Endothelial cell of hepatic sinusoid (primary cell): ENCODE data around the gene TRPC4.

Experiments used
- in situ Hi-C: cut with HindIII; loops from 2 replicates; pipeline ENCODE4 v1.10.0; 2017; ENCODE audit warnings: low sequenced_read_pairs

Gene TRPC4

GRCh38 chr13:37869756-37870488 is at the start of gene TRPC4:
Gene TRPC4, minus strand, starts transcription at chr13:37869772. Its CDS starts 86,439 bp downstream, at chr13:37783333.
- in situ Hi-C loops = loop anchor here (25.0 kb wide), 1 partner anchor 233 kb away; no protein-coding TSS in a partner anchor

- in situ Hi-C loops = no loop called here
Observed at GRCh38 chr13:37918751-37919150, 49.2 kb upstream of the TRPC4 start.

DNA sequence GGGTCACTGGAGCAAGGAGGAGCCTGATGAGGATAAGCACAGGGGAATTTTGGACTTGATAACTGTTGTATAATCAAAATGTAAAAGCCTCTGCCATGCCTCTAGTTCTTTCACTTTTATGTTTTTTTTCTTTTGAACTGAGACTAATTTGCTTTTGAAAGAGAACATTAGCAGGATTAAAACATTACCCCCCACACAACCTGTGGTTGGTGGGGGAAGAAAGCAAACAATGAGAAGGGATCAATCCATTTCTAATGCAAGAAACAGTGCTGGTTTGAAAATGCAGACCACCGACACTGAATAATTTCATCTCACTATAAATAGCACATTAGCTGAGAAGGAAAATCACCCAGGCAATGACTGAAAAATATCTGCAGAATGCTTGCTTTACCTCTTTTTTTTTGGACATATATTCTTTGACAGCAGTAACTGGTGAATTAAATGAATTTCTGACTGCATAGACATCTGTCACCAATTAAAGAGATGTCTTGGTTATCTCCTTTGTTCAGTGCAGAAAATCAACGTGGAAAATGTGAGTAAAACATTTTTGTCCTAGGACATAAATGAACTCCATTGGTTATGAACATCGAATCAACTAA is 48.6 kb upstream of the TRPC4 start:
- in situ Hi-C loops = no loop called here

- in situ Hi-C loops = no loop called here
Observed at GRCh38 chr13:37914781-37915391, 45.3 kb upstream of the TRPC4 start.

DNA sequence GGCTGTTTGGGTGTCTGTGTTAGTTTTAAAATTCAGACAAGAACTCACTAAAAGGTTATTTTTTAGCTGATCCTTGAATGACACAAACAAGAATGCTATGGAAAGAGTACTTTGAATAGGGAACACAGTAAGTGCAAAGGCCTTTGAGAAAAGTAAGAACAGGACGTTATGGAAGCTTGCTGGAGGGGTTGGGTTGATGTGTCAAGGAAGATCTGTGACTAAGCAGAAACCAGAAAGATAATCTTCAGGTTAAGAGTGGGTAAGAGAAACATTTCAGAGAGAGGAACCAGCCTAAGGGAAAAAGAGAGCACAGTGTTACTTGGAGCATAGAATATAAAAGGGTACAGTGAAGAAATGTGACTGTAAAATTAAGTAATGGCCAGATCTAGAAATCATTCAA is 41.2 kb upstream of the TRPC4 start:
- in situ Hi-C loops = no loop called here

GRCh38 chr13:37906880-37907279 is 37.3 kb upstream of the TRPC4 start:
- in situ Hi-C loops = no loop called here

DNA sequence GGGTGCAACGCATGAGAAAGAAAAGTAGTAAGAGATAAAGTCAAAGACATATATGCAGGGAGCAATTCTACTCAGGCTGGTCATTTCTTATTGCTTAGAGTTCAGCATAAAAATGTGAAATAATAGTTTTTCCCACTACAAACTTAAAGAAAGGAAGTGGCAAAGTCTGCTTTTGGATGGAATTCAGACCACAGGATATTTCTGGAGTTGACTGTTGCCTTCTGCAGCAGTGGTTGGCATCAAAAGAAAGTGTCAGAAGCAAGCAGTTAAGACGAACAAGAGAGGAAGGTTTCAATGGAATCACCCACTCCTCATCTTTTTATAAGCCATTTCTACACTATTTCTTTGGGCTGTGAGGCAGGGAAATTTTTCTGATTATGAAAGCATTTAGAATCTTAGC is 36.2 kb upstream of the TRPC4 start:
- in situ Hi-C loops = no loop called here

DNA sequence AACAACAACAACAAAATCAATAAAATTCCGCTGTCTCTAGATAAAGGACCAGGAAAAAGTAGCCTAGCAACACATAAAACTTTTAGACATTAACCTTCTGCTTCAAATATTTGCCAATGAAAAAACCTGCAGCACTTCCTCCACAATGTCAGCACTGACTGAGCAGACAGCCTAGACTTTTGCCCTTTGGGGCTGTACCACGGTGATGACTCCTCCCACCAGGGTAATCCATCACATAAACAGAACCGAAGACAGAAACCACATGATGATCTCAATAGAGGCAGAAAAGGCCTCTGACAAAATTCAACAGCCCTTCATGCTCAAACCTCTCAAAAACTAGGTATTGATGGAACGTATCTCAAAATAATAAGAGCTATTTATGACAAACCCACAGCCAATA is 30.2 kb upstream of the TRPC4 start:
- in situ Hi-C loops = no loop called here

- in situ Hi-C loops = no loop called here
Observed at GRCh38 chr13:37893321-37893720, 23.7 kb upstream of the TRPC4 start.

DNA sequence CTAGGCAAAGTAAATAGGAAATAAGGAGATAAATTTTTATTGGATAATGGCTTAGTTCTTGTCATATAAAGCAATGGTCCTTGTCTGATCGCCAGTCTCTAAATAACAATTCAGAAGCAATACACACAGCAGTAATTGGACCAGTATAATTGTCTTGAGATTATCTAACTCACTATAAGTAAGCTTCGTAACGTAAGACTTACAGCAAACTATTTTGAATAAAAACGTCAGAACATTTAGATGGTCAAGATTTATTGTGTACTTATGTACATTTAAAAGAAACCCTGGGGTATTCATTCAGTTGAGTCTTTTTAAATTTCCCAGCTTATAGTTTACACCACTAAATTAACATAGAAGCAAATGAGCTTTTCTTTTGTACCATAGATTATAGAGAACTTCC is 20.2 kb upstream of the TRPC4 start:
- in situ Hi-C loops = no loop called here

DNA sequence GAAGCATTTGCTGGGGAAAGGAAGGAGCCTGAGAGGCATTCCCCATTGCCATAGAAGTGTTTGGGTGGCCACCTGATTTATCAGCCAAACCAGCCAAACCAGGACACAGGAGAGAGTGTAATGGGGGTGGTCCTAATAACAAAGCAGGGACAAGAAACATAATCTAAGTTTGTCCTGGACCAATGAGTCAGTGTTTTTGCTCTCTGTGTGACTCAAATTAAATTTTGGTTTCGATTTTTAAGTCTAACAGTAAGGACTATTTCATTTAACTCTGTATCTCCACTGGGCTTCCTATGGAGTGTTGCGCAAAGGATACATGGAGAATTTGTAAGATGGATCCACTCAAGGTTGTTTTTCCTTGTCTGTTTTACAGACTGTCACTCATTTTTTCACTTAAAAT is 19.5 kb upstream of the TRPC4 start:
- in situ Hi-C loops = no loop called here

- in situ Hi-C loops = no loop called here
Observed at GRCh38 chr13:37886879-37887278, 17.3 kb upstream of the TRPC4 start.

- in situ Hi-C loops = no loop called here
Observed at GRCh38 chr13:37884674-37885073, 15.1 kb upstream of the TRPC4 start.

- in situ Hi-C loops = no loop called here
Observed at GRCh38 chr13:37884026-37884425, 14.5 kb upstream of the TRPC4 start.

DNA sequence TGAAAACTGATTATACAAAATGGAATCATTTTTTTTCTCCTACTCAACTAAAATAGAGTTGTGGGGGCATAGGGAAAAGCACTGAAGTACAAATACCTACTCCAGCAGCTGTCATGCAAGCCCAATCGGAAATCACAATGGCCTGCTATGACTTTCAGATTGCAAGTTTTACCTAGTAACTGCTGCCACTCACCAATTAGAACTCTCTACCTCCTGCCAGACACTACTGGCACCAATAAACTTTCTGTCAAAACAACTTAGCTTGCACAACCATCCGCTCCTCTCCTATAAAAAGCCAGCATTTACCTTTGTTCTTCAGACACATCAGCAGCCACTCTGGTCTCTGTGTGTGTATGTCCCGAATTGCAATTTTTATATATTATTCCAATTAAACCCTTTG is 9.3 kb upstream of the TRPC4 start:
- in situ Hi-C loops = no loop called here

- in situ Hi-C loops = no loop called here
Observed at GRCh38 chr13:37878496-37878895, 8.9 kb upstream of the TRPC4 start.

GRCh38 chr13:37870895-37871550 is 1.5 kb upstream of the TRPC4 start:
- in situ Hi-C loops = loop anchor here (25.0 kb wide), 1 partner anchor 234 kb away; no protein-coding TSS in a partner anchor

DNA sequence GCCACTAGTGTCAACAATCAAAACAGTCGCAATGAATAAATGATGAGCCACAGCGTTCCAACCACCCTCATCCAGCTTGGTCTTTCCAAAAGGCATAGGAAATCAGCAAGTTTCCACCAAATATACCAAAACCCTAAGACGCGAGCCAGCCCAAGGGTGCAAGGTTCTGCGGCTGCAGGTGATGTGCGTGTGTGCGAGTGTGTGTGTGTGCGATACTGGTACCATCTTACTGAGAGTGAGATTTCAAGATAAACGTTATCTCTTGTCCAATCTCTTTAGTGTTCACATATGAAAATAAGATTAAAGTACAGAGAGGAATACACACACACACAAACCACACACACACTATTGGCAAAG is 895 bp upstream of the TRPC4 start:
- in situ Hi-C loops = loop anchor here (25.0 kb wide), 1 partner anchor 233 kb away; no protein-coding TSS in a partner anchor

GRCh38 chr13:37869506-37869755 is 141 bp downstream of the TRPC4 start:
- in situ Hi-C loops = loop anchor here (25.0 kb wide), 1 partner anchor 232 kb away; no protein-coding TSS in a partner anchor

GRCh38 chr13:37868691-37869505 is 674 bp downstream of the TRPC4 start:
- in situ Hi-C loops = loop anchor here (25.0 kb wide), 1 partner anchor 232 kb away; no protein-coding TSS in a partner anchor

GRCh38 chr13:37863708-37864107 is 5.9 kb downstream of the TRPC4 start:
- in situ Hi-C loops = loop anchor here (25.0 kb wide), 1 partner anchor 226 kb away; no protein-coding TSS in a partner anchor
